Measurements from ENCODE around the gene CEP20. TPM values are rescaled to one million over a fixed set of nuclear protein-coding genes. Genes with fewer than 3 reads are reported as not detected.

Gene CEP20
- total RNA-seq, 1 donor from 2014 or later: 30.6 TPM

GRCh38 chr16:15903960-15904359, 15.6 kb upstream of the CEP20 start:
- peaks cover 9% of the 10 kb centered on the region for H3K27me3 Mint-ChIP-seq (ENCODE audit: low read depth)
- no peak overlapping the region for H3K4me3 Mint-ChIP-seq
- no peaks in the 10 kb centered on the region for H3K9me3 Mint-ChIP-seq
- no peak for DNase-seq (ENCODE audit: low read depth, low spot score)
- H3K36me3 Mint-ChIP-seq (ENCODE audit: low read depth): no peaks in the 10 kb centered on the region
- TF ChIP-seq CTCF (conservative IDR thresholded peaks at IDR 0.05): no peak
- no peaks in the 10 kb centered on the region for H3K4me1 Mint-ChIP-seq
- H3K27ac Mint-ChIP-seq (ENCODE audit: unreplicated experiment): no peak overlapping the region

GRCh38 chr16:15900901-15901500, 12.6 kb upstream of the CEP20 start:
- H3K4me3 Mint-ChIP-seq: no peak overlapping the region
- no peak overlapping the region for H3K27ac Mint-ChIP-seq (ENCODE audit: unreplicated experiment)
- TF ChIP-seq CTCF (conservative IDR thresholded peaks at IDR 0.05): no peak
- H3K36me3 Mint-ChIP-seq (ENCODE audit: low read depth): no peaks in the 10 kb centered on the region
- no peaks in the 10 kb centered on the region for H3K4me1 Mint-ChIP-seq
- no peaks in the 10 kb centered on the region for H3K9me3 Mint-ChIP-seq
- H3K27me3 Mint-ChIP-seq (ENCODE audit: low read depth): peaks cover 7% of the 10 kb centered on the region
- DNase-seq (ENCODE audit: low read depth, low spot score): no peak

- Mint-ChIP-seq H3K27me3 (ENCODE audit: low read depth) (peaks cover 6% of the 10 kb centered on the region), H3K27ac (ENCODE audit: unreplicated experiment) (no peak overlapping the region), H3K4me3 (no peak overlapping the region), H3K4me1 (no peaks in the 10 kb centered on the region), H3K9me3 (no peaks in the 10 kb centered on the region), H3K36me3 (ENCODE audit: low read depth) (no peaks in the 10 kb centered on the region)
- no peak for TF ChIP-seq CTCF (conservative IDR thresholded peaks at IDR 0.05)
- DNase-seq (ENCODE audit: low read depth, low spot score): no peak
Measured at GRCh38 chr16:15900357-15900756, 12.0 kb upstream of the CEP20 start.

- Mint-ChIP-seq H3K4me3 (no peak overlapping the region), H3K9me3 (no peaks in the 10 kb centered on the region), H3K36me3 (ENCODE audit: low read depth) (no peaks in the 10 kb centered on the region), H3K27me3 (ENCODE audit: low read depth) (peaks cover 5% of the 10 kb centered on the region), H3K4me1 (no peaks in the 10 kb centered on the region), H3K27ac (ENCODE audit: unreplicated experiment) (no peak overlapping the region)
- TF ChIP-seq CTCF (conservative IDR thresholded peaks at IDR 0.05): no peak
- DNase-seq (ENCODE audit: low read depth, low spot score): no peak
Measured at GRCh38 chr16:15899538-15900100, 11.2 kb upstream of the CEP20 start.

GRCh38 chr16:15898654-15899053, 10.3 kb upstream of the CEP20 start:
- TF ChIP-seq CTCF (conservative IDR thresholded peaks at IDR 0.05): no peak
- H3K4me3 Mint-ChIP-seq: no peak overlapping the region
- H3K27me3 Mint-ChIP-seq (ENCODE audit: low read depth): peaks cover 6% of the 10 kb centered on the region
- H3K9me3 Mint-ChIP-seq: no peaks in the 10 kb centered on the region
- no peaks in the 10 kb centered on the region for H3K4me1 Mint-ChIP-seq
- peak overlapping the region; percentile 62 for H3K27ac Mint-ChIP-seq (ENCODE audit: unreplicated experiment)
- no peak for DNase-seq (ENCODE audit: low read depth, low spot score)
- no peaks in the 10 kb centered on the region for H3K36me3 Mint-ChIP-seq (ENCODE audit: low read depth)

Measured in neural crest cell (in vitro differentiated cells).